ENCODE data around the gene DDIT3.
"Not testable (repeated sequence)": the region's sequence is repeated elsewhere in the genome, so short reads cannot be mapped to it uniquely, and the experiment has no call there.

DDIT3 gene

DNA sequence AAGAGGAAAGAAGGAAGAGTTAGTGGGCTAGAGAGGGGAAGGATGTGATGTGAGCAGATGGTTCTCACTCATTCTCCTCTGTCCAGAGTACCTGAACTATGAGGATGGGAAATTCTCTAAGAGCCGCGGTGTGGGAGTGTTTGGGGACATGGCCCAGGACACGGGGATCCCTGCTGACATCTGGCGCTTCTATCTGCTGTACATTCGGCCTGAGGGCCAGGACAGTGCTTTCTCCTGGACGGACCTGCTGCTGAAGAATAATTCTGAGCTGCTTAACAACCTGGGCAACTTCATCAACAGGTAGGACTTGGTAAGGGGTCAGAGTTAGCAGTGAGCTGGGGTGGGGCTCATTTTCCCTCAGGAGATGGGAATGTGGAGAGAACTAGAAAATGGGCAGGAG, 7.6 kb downstream of the DDIT3 start:
- Histone ChIP-seq H3K9me3 (ENCODE audit: control insufficient read depth in 2 of 2, low read length in 2 of 2) (no peaks in the 10 kb centered on the region), H3K36me3 (ENCODE audit: control insufficient read depth in 2 of 2, insufficient read depth in 2 of 2, low read length in 2 of 2) (peaks cover 48 to 56% of the 10 kb centered on the region in 2 donors), H3K9ac (ENCODE audit: low read length in 2 of 2) (no peak overlapping the region), H3K27me3 (ENCODE audit: control insufficient read depth in 1 of 2, insufficient read depth in 2 of 2, low read length in 2 of 2) (no peaks in the 10 kb centered on the region), H3K4me1 (ENCODE audit: control insufficient read depth, insufficient read depth, low read length) (peaks cover 8% of the 10 kb centered on the region), H3K27ac (ENCODE audit: low read length) (no peak overlapping the region), H3K4me3 (ENCODE audit: low read length in 2 of 2) (no peak overlapping the region)

DNA sequence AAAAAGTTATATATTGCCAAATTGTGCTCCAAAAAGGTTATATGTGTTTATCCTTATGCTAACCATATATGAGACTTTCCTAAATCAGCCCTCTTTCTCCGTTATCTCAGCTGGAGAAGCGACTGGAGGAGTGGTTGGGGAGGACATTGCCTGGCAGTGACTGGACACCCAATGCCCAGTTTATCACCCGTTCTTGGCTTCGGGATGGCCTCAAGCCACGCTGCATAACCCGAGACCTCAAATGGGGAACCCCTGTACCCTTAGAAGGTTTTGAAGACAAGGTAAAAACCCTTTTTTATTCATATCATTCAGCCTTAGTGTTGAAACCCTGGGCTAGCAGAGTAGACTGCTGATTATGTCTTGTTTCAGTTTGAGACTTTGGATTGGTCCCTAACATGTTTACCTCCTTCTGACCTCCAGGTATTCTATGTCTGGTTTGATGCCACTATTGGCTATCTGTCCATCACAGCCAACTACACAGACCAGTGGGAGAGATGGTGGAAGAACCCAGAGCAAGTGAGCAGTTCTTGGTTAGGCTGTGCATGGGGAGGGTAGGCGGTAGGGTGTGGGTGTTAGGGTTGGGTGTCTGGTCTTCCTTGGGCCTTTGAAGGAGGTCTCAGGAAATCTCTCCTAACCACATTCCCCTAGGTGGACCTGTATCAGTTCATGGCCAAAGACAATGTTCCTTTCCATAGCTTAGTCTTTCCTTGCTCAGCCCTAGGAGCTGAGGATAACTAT, 8.6 kb downstream of the DDIT3 start:
- no peaks in the 10 kb centered on the region for H3K9me3 ChIP-seq (ENCODE audit: control insufficient read depth in 2 of 2, low read length in 2 of 2)
- peaks cover 43 to 50% of the 10 kb centered on the region in 2 donors for H3K36me3 ChIP-seq (ENCODE audit: control insufficient read depth in 2 of 2, insufficient read depth in 2 of 2, low read length in 2 of 2)
- H3K27ac ChIP-seq (ENCODE audit: low read length) = no peak overlapping the region
- H3K9ac ChIP-seq (ENCODE audit: low read length in 2 of 2) = no peak overlapping the region
- no peaks in the 10 kb centered on the region for H3K4me1 ChIP-seq (ENCODE audit: control insufficient read depth, insufficient read depth, low read length)
- no peaks in the 10 kb centered on the region for H3K27me3 ChIP-seq (ENCODE audit: control insufficient read depth in 1 of 2, insufficient read depth in 2 of 2, low read length in 2 of 2)
- H3K4me3 ChIP-seq (ENCODE audit: low read length in 2 of 2) = no peak overlapping the region

- no peak overlapping the region for H3K27ac ChIP-seq (ENCODE audit: low read length)
- no peaks in the 10 kb centered on the region for H3K9me3 ChIP-seq (ENCODE audit: control insufficient read depth in 2 of 2, low read length in 2 of 2)
- H3K9ac ChIP-seq (ENCODE audit: low read length in 2 of 2) = no peak overlapping the region
- no peak overlapping the region for H3K4me3 ChIP-seq (ENCODE audit: low read length in 2 of 2)
- H3K36me3 ChIP-seq (ENCODE audit: control insufficient read depth in 2 of 2, insufficient read depth in 2 of 2, low read length in 2 of 2) = peaks cover 40 to 49% of the 10 kb centered on the region in 2 donors
- H3K4me1 ChIP-seq (ENCODE audit: control insufficient read depth, insufficient read depth, low read length) = no peaks in the 10 kb centered on the region
- no peaks in the 10 kb centered on the region for H3K27me3 ChIP-seq (ENCODE audit: control insufficient read depth in 1 of 2, insufficient read depth in 2 of 2, low read length in 2 of 2)
Measured at GRCh38 chr12:57511161-57511560, 9.2 kb downstream of the DDIT3 start.

GRCh38 chr12:57507796-57508195, 12.5 kb downstream of the DDIT3 start:
- H3K36me3 ChIP-seq (ENCODE audit: control insufficient read depth in 2 of 2, insufficient read depth in 2 of 2, low read length in 2 of 2) = peaks cover 28 to 43% of the 10 kb centered on the region in 2 donors
- not testable (repeated sequence) for H3K4me1 ChIP-seq (ENCODE audit: control insufficient read depth, insufficient read depth, low read length); H3K9me3 ChIP-seq (ENCODE audit: control insufficient read depth in 2 of 2, low read length in 2 of 2); H3K27me3 ChIP-seq (ENCODE audit: control insufficient read depth in 1 of 2, insufficient read depth in 2 of 2, low read length in 2 of 2); H3K27ac ChIP-seq (ENCODE audit: low read length); H3K9ac ChIP-seq (ENCODE audit: low read length in 2 of 2); H3K4me3 ChIP-seq (ENCODE audit: low read length in 2 of 2)

GRCh38 chr12:57506541-57506940, 13.8 kb downstream of the DDIT3 start:
- not testable (repeated sequence) for H3K4me1 ChIP-seq (ENCODE audit: control insufficient read depth, insufficient read depth, low read length); H3K9ac ChIP-seq (ENCODE audit: low read length in 2 of 2); H3K27ac ChIP-seq (ENCODE audit: low read length); H3K27me3 ChIP-seq (ENCODE audit: control insufficient read depth in 1 of 2, insufficient read depth in 2 of 2, low read length in 2 of 2); H3K4me3 ChIP-seq (ENCODE audit: low read length in 2 of 2); H3K9me3 ChIP-seq (ENCODE audit: control insufficient read depth in 2 of 2, low read length in 2 of 2)
- H3K36me3 ChIP-seq (ENCODE audit: control insufficient read depth in 2 of 2, insufficient read depth in 2 of 2, low read length in 2 of 2) = peaks cover 22 to 34% of the 10 kb centered on the region in 2 donors

DNA sequence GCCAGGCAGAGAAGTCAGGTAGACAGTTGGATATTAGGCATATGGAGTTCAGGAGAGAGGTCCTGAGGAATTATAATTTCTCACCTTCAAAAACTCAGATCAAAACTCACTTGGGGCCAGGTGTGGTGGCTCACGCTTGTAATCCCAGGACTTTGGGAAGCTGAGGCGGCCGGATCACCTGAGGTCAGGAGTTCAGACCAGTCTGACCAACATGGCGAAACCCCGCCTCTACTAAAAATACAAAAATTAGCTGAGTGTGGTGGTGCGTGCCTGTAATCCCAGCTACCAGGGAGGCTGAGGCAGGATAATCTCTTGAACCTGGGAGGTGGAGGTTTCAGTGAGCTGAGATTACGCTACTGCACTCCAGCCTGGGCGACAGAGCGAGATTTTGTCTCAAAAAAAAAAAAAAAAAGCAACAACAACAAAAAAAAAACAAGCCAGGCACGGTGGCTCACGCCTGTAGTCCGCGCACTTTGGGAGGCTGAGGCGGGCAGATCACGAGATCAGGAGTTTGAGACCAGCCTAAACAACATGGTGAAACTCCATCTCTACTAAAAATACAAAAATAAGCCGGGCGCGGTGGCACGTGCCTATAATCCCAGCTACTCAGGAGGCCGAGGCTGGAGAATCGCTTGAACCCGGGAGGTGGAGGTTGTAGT, 17.9 kb downstream of the DDIT3 start:
- H3K4me1 ChIP-seq (ENCODE audit: control insufficient read depth, insufficient read depth, low read length); H3K27me3 ChIP-seq (ENCODE audit: control insufficient read depth in 1 of 2, insufficient read depth in 2 of 2, low read length in 2 of 2); H3K9ac ChIP-seq (ENCODE audit: low read length in 2 of 2); H3K9me3 ChIP-seq (ENCODE audit: control insufficient read depth in 2 of 2, low read length in 2 of 2); H3K4me3 ChIP-seq (ENCODE audit: low read length in 2 of 2); H3K27ac ChIP-seq (ENCODE audit: low read length): not testable (repeated sequence)
- H3K36me3 ChIP-seq (ENCODE audit: control insufficient read depth in 2 of 2, insufficient read depth in 2 of 2, low read length in 2 of 2) = peaks cover 46 to 55% of the 10 kb centered on the region in 2 donors

- Histone ChIP-seq H3K36me3 (ENCODE audit: control insufficient read depth in 2 of 2, insufficient read depth in 2 of 2, low read length in 2 of 2) (peaks cover 44 to 47% of the 10 kb centered on the region in 2 donors), H3K4me3 (ENCODE audit: low read length in 2 of 2) (no peak overlapping the region), H3K27ac (ENCODE audit: low read length) (no peak overlapping the region), H3K9ac (ENCODE audit: low read length in 2 of 2) (no peak overlapping the region), H3K9me3 (ENCODE audit: control insufficient read depth in 2 of 2, low read length in 2 of 2) (no peaks in the 10 kb centered on the region), H3K4me1 (ENCODE audit: control insufficient read depth, insufficient read depth, low read length) (no peaks in the 10 kb centered on the region), H3K27me3 (ENCODE audit: control insufficient read depth in 1 of 2, insufficient read depth in 2 of 2, low read length in 2 of 2) (no peaks in the 10 kb centered on the region)
Measured at GRCh38 chr12:57500213-57500612, 20.1 kb downstream of the DDIT3 start.

GRCh38 chr12:57498571-57498970, 21.7 kb downstream of the DDIT3 start:
- Histone ChIP-seq H3K4me3 (ENCODE audit: low read length in 2 of 2) (no peak overlapping the region), H3K4me1 (ENCODE audit: control insufficient read depth, insufficient read depth, low read length) (no peaks in the 10 kb centered on the region), H3K9me3 (ENCODE audit: control insufficient read depth in 2 of 2, low read length in 2 of 2) (no peaks in the 10 kb centered on the region), H3K27ac (ENCODE audit: low read length) (no peak overlapping the region), H3K9ac (ENCODE audit: low read length in 2 of 2) (no peak overlapping the region), H3K27me3 (ENCODE audit: control insufficient read depth in 1 of 2, insufficient read depth in 2 of 2, low read length in 2 of 2) (no peaks in the 10 kb centered on the region), H3K36me3 (ENCODE audit: control insufficient read depth in 2 of 2, insufficient read depth in 2 of 2, low read length in 2 of 2) (peaks cover 35 to 37% of the 10 kb centered on the region in 2 donors)

DNA sequence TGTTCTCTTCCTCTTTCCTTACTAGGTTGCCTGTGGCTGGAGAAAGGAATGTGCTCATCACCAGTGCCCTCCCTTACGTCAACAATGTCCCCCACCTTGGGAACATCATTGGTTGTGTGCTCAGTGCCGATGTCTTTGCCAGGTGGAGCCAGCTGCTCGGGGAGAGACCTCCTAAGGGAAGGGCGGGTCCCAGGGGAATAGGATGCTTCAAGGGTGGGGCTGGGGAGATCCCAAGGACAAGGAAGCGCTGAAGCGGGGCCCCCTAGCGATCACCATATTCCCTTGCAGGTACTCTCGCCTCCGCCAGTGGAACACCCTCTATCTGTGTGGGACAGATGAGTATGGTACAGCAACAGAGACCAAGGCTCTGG, 22.2 kb downstream of the DDIT3 start:
- no peaks in the 10 kb centered on the region for H3K4me1 ChIP-seq (ENCODE audit: control insufficient read depth, insufficient read depth, low read length)
- no peak overlapping the region for H3K27ac ChIP-seq (ENCODE audit: low read length)
- H3K9ac ChIP-seq (ENCODE audit: low read length in 2 of 2) = no peak overlapping the region
- H3K27me3 ChIP-seq (ENCODE audit: control insufficient read depth in 1 of 2, insufficient read depth in 2 of 2, low read length in 2 of 2) = no peaks in the 10 kb centered on the region
- H3K4me3 ChIP-seq (ENCODE audit: low read length in 2 of 2) = no peak overlapping the region
- no peaks in the 10 kb centered on the region for H3K9me3 ChIP-seq (ENCODE audit: control insufficient read depth in 2 of 2, low read length in 2 of 2)
- peaks cover 35% of the 10 kb centered on the region in 2 donors for H3K36me3 ChIP-seq (ENCODE audit: control insufficient read depth in 2 of 2, insufficient read depth in 2 of 2, low read length in 2 of 2)

- peaks cover 35 to 41% of the 10 kb centered on the region in 2 donors for H3K36me3 ChIP-seq (ENCODE audit: control insufficient read depth in 2 of 2, insufficient read depth in 2 of 2, low read length in 2 of 2)
Measured at GRCh38 chr12:57497223-57498131, 22.8 kb downstream of the DDIT3 start.

More at GRCh38 chr12:57497223-57498131, 22.8 kb downstream of the DDIT3 start:
- Histone ChIP-seq H3K9ac (ENCODE audit: low read length in 2 of 2) (no peak overlapping the region), H3K27ac (ENCODE audit: low read length) (no peak overlapping the region), H3K4me1 (ENCODE audit: control insufficient read depth, insufficient read depth, low read length) (no peaks in the 10 kb centered on the region), H3K9me3 (ENCODE audit: control insufficient read depth in 2 of 2, low read length in 2 of 2) (no peaks in the 10 kb centered on the region), H3K4me3 (ENCODE audit: low read length in 2 of 2) (no peak overlapping the region), H3K27me3 (ENCODE audit: control insufficient read depth in 1 of 2, insufficient read depth in 2 of 2, low read length in 2 of 2) (no peaks in the 10 kb centered on the region)

Data from stomach smooth muscle (tissue), 2 donors.